ENCODE measurements around the gene PITPNM1. TPM values are rescaled to one million over a fixed set of nuclear protein-coding genes. Genes with fewer than 3 reads are reported as not detected.
"Not testable (repeated sequence)": the region's sequence is repeated elsewhere in the genome, so short reads cannot be mapped to it uniquely, and the experiment has no call there.

The PITPNM1 gene
- total RNA-seq, 2 donors from 2014 or later, result 19.3 to 26.9 TPM

DNA sequence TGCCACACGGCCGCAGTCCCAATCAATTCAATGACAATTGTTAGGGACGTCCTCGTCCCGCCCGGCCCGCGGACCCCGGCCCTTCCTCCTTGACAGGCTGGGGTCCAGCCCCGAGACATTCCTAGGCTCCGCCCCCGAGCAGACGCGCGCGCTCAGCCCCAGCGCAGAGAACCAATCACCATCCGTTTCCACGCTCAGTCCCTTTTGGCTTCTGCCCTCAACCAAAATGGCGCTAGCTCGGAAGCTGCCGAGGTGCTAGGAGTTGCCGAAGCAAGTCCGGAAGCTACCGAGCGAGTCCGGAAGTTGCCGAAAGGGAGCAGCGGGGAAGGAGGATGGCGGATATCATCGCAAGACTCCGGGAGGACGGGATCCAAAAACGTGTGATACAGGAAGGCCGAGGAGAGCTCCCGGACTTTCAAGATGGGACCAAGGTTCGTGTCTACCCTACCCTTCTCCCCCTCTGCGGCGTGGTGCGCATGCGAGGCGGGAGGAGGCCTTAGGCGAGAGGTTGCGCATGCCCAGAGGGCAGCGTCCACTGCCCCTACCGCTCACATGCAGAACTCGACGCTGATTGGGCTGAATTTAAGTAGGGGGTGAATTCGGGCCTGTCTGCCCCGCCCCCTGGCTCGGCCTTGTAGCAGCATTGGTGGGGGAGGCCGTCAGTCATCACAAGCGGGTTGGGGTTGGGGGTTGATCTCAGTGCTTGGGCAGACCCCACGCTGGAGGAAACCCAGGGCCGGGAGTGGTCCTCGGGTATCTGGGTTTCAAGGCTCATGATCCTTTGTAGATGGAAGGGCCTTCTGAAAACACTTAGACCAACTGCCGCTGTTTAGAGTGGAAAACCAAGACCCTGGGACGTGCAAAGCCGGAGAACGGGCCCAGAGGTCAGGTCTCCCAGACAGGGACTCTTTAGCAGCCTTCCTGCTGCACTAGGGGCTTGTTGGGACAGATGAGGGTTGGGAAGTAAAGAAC is 22.1 kb downstream of the PITPNM1 start, which contains the start of gene AIP:
Gene AIP (plus strand): TSS at position 200 of the 972 bp plus-strand sequence. CDS start 133 bp downstream, at position 333.
- no peaks in the 10 kb centered on the region for H3K27me3 ChIP-seq (replicated peaks; ENCODE audit: insufficient read depth)
- intact Hi-C loops (cut with DNase I), result no loop called here
- 9% methylated on average over 60 of the region's 60 CpGs for WGBS
- H3K27ac ChIP-seq, result peak within 1 kb of the TSS; percentile 77 to 85
- peak; percentile 97 for DNase-seq (ENCODE audit: low spot score)
- peaks cover 6% of the 10 kb centered on the region for H3K4me1 ChIP-seq (replicated peaks)
- TF ChIP-seq POLR2A (IDR thresholded peaks at IDR 0.05) (peak; percentile 70), POLR2AphosphoS5 (IDR thresholded peaks at IDR 0.05) (peak; percentile 99)
- TF ChIP-seq, protein P1, sequence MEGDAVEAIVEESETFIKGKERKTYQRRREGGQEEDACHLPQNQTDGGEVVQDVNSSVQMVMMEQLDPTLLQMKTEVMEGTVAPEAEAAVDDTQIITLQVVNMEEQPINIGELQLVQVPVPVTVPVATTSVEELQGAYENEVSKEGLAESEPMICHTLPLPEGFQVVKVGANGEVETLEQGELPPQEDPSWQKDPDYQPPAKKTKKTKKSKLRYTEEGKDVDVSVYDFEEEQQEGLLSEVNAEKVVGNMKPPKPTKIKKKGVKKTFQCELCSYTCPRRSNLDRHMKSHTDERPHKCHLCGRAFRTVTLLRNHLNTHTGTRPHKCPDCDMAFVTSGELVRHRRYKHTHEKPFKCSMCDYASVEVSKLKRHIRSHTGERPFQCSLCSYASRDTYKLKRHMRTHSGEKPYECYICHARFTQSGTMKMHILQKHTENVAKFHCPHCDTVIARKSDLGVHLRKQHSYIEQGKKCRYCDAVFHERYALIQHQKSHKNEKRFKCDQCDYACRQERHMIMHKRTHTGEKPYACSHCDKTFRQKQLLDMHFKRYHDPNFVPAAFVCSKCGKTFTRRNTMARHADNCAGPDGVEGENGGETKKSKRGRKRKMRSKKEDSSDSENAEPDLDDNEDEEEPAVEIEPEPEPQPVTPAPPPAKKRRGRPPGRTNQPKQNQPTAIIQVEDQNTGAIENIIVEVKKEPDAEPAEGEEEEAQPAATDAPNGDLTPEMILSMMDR (IDR thresholded peaks at IDR 0.05), result peak in 2 of 4 experiments; percentile 34 to 44
- no peaks in the 10 kb centered on the region for H3K36me3 ChIP-seq
- no peaks in the 10 kb centered on the region for H3K9me3 ChIP-seq
- peak within 1 kb of the TSS; percentile 45 to 46 for H3K4me3 ChIP-seq

DNA sequence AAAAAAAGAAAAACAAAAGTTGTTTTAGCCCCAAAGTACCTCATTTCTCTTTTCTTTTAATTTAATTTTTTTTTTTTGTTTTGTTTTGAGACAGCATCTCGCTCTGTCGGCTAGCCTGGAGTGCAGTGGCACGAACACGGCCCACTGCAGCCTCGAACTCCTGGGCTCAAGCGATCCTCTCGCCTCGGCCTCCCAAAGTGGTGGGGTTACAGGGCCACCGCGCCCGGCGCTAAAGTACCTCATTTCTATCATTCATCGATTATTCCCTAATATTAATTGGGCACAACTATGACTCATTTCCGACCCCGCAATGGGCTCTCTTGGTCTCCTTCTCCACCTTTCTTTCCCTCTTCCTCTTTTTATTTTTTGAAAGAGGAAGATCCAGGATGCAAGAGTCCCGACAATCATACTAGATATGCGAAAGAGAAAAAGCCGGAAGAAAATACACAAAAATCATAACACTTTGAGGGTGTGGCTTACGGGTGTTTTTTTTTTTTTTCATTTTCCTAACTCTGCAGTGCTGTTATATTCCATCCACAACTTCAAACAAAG is 22.8 kb downstream of the PITPNM1 start:
- Histone ChIP-seq H3K27ac (peak overlapping the region; percentile 77 to 85), H3K27me3 (replicated peaks; ENCODE audit: insufficient read depth) (no peaks in the 10 kb centered on the region), H3K4me3 (peak overlapping the region; percentile 45 to 46), H3K4me1 (replicated peaks) (peaks cover 6% of the 10 kb centered on the region), H3K36me3 (no peaks in the 10 kb centered on the region), H3K9me3 (no peaks in the 10 kb centered on the region)
- no peak for DNase-seq (ENCODE audit: low spot score)
- 46% methylated on average over 19 of the region's 19 CpGs for WGBS
- TF ChIP-seq, protein P1 (IDR thresholded peaks at IDR 0.05), result no peak
- intact Hi-C loops (cut with DNase I), result no loop called here

DNA sequence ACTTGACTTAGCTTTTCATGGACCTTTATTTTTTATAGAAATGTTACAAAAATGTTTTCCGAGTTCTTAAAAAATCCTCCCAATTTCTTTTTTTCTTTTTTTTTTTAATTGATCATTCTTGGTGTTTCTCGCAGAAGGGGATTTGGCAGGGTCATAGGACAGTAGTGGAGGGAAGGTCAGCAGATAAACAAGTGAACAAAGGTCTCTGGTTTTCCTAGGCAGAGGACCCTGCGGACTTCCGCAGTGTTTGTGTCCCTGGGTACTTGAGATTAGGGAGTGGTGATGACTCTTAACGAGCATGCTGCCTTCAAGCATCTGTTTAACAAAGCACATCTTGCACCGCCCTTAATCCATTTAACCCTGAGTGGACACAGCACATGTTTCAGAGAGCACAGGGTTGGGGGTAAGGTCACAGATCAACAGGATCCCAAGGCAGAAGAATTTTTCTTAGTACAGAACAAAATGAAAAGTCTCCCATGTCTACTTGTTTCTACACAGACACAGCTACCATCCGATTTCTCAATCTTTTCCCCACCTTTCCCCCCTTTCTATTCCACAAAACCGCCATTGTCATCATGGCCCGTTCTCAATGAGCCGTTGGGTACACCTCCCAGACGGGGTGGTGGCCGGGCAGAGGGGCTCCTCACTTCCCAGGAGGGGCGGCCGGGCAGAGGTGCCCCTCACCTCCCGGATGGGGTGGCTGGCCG is 27.7 kb downstream of the PITPNM1 start:
- H3K27ac ChIP-seq; H3K9me3 ChIP-seq; H3K4me1 ChIP-seq (replicated peaks); H3K36me3 ChIP-seq; H3K4me3 ChIP-seq; H3K27me3 ChIP-seq (replicated peaks; ENCODE audit: insufficient read depth); intact Hi-C loops (cut with DNase I); DNase-seq (ENCODE audit: low spot score): not testable (repeated sequence)
- 80% methylated on average over 15 of the region's 16 CpGs for WGBS

DNA sequence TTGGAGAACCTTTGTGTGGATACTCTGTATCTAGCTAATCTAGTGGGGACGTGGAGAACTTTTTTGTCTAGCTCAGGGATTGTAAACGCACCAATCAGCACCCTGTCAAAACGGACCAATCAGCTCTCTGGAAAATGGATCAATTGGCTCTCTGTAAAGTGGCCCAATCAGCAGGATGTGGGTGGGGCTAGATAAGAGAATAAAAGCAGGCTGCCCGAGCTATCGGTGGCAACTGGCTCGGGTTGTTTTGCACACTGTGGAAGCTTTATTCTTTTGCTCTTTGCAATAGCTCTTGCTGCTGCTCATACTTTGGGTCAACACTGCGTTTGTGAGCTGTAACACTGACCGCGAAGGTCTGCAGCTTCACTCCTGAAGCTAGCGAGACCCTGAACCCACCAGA is 28.5 kb downstream of the PITPNM1 start:
- H3K9me3 ChIP-seq; H3K4me1 ChIP-seq (replicated peaks); intact Hi-C loops (cut with DNase I); H3K4me3 ChIP-seq; H3K27me3 ChIP-seq (replicated peaks; ENCODE audit: insufficient read depth); DNase-seq (ENCODE audit: low spot score); H3K27ac ChIP-seq; H3K36me3 ChIP-seq: not testable (repeated sequence)
- 86% methylated on average over 10 of the region's 10 CpGs for WGBS

DNA sequence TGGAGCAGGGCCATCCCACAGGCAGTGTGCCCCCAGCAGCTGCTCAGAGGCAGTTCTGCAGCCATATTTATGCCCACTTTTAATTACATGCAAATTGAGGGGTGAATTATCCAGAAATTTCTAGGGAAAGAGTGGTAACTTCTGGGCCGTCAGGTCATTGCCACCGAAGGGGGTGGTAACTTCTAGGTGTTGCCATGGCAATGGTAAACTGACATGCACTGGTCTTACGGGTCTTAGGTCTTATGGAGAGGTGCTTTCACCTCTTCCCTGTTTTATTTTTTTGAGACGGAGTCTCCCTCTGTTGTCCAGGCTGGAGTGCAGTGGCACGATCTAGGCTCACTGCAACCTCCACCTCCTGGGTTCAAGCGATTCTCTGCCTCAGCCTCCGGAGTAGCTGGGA is 32.3 kb downstream of the PITPNM1 start:
- no peak overlapping the region for H3K4me3 ChIP-seq
- no peak overlapping the region for H3K27ac ChIP-seq
- H3K9me3 ChIP-seq, result no peaks in the 10 kb centered on the region
- H3K27me3 ChIP-seq (replicated peaks; ENCODE audit: insufficient read depth), result no peaks in the 10 kb centered on the region
- no peaks in the 10 kb centered on the region for H3K36me3 ChIP-seq
- no peaks in the 10 kb centered on the region for H3K4me1 ChIP-seq (replicated peaks)
- no peak for DNase-seq (ENCODE audit: low spot score)
- intact Hi-C loops (cut with DNase I), result no loop called here
- 75% methylated on average over 7 of the region's 7 CpGs for WGBS
- TF ChIP-seq, protein P1 (IDR thresholded peaks at IDR 0.05), result no peak

All from prostate gland (tissue), 2 donors.